ENCODE measurements around the gene CACNA1E.

CACNA1E gene

DNA sequence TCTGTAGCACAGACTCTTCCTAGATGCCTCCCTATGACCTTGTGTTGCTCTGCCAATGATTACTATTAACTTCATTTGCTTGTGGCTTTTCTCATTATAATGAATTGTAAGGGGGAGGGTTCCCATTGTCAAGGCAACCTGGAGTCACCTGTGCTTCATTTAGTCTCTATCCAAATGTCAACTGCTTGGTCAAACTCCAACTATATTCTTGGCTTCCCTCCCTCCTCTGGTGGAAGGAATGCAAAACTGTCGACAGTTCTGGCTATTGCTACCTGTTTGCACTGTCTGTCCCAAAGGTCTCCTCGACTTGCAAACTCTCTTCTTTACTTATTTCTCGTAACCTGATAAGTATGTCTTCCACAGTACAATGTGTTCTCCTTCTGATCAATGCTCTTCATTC is 100.3 kb downstream of the CACNA1E start:
- DNase-seq (ENCODE audit: low spot score), result no peak

DNA sequence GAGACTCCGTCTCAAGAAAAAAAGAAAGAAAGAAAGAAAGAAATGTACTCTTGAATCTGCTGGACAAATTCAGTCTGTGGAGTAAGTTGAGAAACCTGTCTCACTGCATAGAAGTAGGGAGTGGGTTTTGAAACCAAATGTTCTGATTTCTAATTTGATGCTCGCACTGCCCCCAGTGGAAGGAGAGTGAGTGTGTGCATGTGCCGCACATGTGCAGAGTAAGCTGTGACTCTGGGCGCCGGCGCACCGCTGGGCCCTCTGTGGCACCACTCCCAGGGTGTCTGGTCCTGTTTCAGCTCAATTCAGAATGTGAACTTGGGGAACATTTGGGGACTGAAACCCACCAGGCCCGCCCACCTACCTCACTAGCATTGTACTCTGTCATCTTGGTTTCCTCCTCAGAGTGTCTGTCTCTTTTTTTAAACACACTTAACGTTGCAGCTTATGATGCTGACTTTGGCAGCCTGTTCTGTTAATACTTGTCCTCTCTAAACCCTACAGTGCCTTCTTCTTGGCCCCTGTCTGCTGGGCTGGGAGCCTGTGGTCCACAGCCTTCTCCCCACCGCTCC is 104.6 kb downstream of the CACNA1E start:
- no peak for DNase-seq (ENCODE audit: low spot score)

DNA sequence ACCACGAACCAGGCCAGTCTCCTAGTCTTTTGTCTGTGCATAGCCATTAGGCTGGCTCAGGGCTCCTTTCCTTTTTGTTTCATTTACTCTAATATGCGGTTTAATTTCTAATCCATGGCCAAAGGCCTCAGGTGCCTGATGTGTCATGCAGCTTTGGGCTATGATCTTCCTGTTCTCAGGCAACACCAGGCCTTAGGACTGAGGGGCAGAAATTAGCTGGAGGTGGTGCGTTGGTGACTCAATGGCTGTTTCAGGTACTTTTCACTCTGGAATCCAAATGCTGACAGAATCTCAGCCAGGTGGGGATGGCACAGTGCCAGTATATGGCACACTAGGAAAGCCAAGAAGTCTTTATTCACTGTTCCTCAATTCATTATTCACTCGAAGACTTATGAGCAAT is 105.3 kb downstream of the CACNA1E start:
- no peak for DNase-seq (ENCODE audit: low spot score)

DNA sequence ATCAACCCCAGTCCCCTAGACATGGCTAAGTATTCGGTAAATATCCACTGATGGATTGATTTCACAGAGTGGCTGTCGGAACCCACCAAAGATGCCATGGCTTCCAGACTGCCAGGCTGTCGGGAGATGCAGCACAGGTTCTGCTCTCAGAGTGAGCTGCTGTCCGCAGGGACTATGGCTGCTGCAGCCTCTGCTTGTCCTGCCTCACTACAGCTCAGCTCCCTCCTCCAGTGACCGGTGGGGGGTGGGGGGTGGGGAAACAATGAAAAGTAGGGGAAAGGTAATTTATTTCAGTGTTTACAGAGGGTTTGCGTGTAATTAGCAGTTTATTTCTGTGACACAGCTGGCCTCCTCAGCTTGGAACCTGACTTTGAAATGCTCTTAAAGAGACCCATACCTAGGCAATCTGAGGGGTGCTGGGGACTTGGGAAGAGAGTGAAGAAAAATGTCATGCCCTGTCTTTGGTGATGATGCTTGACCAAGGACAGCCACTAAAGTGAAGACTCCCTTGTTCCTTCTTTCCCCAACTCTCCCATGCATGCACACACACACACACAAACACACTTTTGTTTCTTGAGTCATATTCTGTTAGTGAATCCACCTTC is 109.0 kb downstream of the CACNA1E start:
- no peak for DNase-seq (ENCODE audit: low spot score)

DNA sequence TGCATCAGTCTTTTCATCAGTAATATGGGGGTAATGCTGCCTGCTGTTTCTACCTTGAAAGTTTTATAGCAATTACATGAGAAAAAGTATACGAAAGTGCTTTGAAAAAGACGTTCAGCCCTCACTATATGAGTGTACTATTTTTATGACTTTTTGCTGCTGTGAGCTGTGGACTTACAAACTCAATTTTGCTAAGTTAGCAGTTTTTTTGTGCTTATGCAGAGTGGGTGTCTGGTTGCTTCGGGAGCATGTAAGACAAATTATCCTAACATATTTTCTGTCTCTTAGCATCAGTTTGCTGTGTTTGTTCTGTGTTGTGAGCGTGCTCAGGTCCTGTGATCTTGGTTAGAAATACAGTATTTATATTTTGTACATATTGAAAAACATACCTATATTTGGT is 109.7 kb downstream of the CACNA1E start:
- no peak for DNase-seq (ENCODE audit: low spot score)

DNA sequence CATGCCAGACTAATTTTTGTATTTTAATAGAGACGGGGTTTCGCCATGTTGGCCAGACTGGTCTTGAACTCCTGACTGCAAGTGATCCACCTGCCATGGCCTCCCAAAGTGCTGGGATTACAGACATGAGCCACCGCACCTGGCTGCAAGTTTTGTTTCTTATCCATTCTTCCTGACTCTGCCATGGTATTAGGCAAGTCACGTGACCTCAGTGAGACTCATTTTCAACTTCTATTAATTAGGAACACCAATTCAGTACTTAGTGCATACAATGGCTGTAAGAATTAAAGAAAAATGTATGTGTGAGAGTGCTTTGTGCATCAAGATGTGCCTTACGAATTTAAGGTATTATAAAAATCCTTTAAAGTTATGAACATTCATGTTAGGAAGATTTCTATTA is 111.2 kb downstream of the CACNA1E start:
- DNase-seq (ENCODE audit: low spot score), result no peak

DNA sequence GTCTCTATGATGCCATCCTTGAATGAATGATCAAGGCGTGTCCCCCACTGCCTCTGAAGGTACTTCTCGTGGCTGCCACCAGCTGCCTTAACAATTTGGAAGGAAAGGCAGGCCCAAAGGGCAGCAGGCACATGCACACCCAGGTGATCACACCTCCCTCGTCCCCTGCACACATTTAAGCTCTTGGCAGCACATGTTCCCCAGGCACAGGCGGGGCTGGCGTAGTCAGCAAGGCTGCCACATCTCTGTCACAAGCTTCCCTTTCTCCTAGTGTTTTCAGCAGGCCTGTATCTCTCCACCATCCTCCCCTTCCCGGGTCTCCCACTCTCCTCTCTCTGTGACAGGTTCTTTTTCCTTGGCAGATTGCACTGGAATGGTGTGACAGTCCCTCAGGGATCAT is 111.9 kb downstream of the CACNA1E start:
- DNase-seq (ENCODE audit: low spot score), result no peak

DNA sequence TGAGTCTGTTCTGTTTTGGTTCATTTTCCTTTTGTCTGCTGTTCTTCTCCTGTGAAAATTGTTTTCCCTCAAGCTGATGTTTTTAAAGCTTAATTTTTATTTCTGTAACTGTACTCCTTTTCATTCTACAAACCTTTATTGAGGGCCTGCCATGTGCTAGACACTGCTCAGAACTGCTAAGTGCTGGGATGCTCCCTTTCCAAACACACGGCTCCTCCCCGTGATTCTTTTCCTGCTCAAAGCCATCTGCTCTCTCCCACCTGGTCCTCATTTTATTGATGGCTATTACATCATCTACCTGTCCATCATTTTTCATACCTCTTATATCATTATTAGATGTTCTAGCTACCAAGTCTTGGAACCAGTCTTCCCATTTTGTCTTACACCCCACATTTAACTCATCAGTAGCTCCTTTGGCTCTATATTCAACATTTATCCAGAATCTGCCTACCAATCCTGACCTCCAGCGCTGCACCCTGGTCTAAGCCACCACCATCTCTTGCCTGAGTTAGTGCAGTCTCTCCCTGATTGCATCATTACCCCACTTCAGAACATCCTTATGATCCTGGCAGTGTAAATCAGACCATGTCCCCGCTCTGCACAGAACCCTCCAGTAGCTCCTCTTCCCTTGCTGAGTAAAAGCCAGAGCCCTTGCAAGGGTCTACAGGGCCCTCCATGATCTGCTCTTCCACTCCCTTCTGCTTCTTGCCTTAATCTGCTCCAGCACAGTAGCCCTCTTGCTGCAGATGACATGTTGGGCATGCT is 118.1 kb downstream of the CACNA1E start:
- no peak for DNase-seq (ENCODE audit: low spot score)

DNA sequence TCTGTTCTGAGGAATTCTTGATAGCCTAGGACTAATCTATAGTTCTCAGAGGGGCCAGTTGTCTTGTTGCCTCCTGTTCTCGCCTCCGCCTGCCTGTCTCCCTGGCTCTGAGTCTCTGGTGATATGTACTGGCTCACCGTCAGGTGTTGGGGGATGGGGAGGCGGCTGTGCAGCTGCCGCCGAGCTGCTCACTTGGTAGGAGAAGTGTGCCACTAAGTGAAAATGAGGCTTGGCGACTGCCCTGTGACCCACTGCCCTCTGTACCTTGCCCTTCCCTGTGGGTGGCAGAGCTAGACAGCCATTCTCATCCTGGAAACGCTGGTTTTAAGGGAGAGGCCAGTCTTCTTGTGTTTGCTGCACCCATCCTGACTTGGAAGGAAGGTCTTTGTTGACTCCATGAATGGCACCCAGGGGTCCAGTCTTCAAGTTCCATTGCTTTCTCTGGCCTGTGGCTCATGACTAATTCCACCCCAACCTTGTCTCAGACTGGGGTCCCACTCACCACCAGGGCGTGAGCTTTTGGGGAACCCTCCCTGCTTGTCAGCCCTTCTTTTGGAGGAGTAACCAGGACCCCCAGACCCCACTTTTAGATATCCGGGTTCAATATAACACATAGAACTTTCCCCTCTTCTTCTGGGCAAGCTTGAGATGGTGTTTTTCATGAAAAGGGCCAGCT is 120.6 kb downstream of the CACNA1E start:
- DNase-seq (ENCODE audit: low spot score), result no peak

DNA sequence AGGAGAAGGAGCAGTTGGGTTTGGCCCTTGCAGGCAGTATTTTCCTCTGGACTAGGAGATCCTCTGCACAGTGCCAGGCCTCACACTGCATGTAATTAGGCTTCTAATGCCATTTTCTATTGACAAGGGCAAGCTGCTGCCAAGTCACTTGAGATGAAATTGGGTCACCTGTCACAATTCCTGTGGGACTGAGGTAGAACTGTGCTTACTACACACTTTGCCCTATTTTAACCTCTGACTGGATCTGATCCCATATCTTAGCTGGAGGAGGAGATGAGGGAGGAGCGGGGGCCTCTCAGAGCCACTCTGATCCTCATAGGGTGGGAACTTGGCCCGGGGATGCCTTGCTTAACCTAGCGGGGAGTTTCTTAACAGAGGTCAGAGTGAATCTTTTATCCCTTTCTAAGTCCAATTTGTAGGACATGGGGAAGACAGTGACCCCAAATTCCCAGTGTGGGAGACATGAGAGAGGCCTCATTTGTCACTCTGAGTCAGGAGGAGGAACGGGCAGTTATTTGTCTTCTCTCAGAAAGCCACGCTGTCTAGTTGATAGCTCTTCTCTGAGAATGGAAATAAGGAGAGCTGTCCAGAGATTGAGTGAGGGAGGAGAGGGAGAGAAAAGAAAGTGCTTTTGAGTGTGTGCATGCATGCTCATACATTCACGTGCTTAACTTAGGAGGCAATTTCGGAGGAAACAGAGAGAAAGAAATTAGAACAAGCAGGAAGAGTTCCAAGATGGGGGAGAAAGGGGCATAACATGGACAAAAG is 121.3 kb downstream of the CACNA1E start:
- no peak for DNase-seq (ENCODE audit: low spot score)

DNA sequence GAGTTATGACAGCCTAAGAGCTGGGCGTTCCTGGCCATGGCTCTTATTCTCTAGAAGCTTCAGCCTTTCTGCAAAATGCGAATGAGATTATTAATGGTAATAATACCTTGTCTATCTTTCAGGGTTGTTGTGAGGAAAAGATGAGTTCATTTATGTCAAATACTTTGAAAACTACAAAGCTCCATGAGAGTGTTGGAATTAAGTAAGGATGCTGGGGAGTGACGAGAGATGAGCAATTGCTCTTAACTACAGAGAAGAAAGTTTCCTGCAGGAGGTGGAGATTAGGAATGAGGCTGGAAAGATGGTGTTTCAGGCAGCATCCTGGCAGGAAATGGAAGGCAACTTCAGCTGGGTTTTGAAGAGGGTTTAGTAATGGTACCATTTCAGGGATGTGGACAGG is 124.2 kb downstream of the CACNA1E start:
- DNase-seq (ENCODE audit: low spot score), result no peak

DNA sequence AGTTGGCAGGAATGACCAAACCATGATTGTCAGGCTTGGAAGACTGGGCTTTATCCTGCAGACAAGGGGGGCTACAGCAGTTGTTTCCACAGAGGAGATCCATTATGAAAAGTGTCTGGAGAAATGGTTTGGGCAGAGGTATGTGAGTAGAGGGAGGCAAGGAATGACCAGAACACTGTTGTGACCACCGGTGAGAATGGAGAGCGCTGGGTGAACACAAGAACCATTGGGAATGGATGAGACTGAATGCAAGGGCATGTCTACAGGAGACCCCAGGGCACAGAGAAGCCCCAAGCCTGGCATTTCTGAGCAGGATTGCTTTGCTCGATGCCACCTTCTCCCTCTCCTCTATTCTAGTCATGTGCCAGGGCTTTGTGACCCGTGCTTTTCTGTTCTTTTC is 125.1 kb downstream of the CACNA1E start:
- no peak for DNase-seq (ENCODE audit: low spot score)

DNA sequence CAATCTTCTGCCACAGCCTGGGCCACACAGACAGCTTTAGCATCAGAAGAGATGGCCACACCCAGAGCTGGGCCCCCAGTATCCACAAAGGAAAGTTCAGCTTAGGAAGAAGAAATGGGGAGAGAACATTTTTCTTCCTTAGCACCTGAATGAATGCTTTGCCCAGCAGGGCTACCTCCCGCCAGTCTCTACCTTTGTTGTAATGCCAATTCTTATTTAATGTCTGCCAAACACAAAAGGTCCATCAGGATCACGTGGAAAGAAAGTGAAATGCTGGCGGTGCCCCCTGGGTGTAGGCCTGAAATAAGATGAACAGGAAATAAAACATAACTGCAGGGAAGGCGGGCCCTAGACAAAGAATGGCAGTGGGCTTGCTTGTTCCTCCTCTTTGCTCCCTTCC is 125.6 kb downstream of the CACNA1E start:
- no peak for DNase-seq (ENCODE audit: low spot score)

DNA sequence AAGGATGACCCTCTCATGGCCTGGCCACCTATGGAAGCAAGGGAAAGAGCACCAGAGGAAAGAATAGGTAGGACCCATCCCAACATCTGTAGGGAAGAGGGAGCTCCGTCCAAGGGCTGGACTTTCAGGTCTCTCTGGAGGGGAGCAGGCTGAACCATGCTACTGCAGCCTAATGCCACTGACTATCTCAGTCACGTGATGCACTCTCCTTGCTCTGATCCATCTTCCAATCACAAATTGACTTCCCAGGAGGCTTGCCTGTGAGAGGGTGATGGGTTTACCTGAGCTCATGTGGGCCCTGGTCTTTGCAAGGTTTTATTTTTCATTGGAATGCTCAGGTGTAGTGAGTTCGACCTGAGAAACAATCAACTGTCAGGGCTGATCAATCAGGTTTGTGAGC is 128.8 kb downstream of the CACNA1E start:
- no peak for DNase-seq (ENCODE audit: low spot score)

DNA sequence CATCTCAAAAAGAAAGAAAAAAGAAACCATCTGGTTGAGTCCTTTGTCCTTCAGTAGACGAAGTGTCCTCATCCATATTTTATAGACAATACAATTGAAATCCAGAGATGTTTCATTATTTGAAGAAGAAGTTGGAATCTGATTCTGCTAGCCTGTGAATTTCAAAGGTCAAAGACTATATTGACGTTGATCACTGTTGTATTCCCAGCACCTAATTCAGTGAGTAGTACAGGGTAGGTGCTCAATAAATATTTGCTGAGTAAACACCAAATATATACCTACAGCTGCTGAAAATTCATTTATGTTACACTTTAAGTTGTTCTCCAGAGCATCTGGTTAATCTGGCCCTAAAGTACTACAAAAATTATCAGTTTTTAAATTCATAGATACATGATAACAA is 135.2 kb downstream of the CACNA1E start:
- DNase-seq (ENCODE audit: low spot score), result no peak

DNA sequence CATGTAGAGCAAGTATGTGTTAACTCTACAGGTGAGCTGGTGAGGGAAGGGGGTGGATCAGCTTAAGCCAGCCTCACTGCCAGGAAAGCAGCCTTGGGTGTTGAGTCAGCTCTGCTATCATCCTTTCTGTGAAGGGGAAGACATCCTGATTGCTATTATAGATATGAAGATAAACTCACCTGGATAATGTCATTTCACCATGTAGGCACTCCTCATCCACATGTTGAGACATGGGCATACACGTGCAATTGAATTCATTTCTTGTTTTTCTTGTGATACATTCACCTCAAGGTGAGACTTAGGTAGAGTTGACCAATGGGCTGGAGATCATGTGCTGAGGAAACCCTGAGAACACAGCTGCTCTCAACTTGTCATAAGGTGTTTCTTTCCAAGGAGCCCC is 136.9 kb downstream of the CACNA1E start:
- DNase-seq (ENCODE audit: low spot score), result no peak

DNA sequence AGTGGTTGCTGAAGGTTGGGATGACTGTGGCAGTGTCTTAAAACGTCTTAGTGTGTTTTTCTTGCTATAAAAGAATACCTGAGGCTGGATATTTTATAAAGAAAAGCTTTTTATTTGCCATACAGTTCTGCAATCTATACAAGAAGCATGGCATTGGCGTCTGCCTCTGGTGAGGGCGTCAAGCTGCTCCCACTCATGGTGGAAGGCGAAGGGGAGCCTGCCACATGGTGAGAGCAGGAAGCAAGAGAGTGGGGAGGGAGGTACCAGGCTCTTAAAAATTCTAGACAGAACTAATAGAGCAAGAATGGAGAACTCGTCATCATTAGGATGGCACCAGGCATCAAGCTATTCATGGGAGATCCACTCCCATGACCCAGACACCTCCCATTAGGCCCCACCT is 140.5 kb downstream of the CACNA1E start:
- no peak for DNase-seq (ENCODE audit: low spot score)

DNA sequence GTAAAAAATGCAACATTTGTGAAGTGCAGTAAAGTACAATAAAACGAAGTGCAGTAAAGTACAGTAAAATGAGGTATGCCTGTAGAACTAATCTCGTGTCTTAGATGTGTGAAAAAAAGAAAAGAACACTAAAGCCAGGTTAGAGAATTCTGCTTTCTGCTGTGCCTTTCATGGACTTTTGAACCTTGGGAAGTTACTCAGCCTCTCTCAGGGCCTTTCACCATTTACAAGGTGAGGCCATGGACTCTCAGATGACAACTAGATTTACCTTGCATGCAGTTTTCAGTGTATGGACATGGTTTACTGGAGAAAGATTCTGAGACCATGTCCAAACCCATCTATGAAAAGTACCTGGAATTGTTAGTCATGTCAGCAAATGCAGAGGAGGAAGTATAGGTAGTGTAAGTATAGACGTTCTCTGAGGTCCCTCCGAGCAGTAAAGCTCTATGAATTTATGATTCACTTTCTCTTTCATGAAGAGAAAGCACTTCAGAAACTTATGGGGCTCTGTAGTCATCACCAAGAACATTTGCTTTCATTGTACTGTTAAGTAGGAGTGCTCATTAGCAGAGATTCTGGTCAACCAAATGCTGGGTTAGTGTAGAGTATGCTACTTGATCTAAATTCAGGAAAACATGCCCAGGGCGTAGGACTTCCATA is 143.1 kb downstream of the CACNA1E start:
- DNase-seq (ENCODE audit: low spot score), result no peak

DNA sequence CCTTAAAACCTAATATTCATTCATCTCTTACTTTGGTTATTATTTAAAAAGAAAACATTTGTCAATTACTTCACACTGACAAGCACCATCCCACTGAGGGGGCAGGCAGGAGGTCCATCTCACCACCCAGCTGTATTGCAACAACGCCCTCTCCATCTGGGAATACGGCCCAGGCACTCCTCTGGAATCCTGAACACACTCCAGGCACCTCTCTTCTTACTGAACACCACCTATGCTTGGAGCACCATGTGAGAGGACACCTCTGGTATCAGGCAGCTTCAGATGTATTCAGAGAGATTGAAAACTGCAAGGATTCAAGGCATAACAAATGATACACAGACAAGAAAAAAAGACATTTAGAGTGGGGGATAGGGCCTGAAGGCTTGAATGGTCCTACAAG is 147.1 kb downstream of the CACNA1E start:
- no peak for DNase-seq (ENCODE audit: low spot score)

DNA sequence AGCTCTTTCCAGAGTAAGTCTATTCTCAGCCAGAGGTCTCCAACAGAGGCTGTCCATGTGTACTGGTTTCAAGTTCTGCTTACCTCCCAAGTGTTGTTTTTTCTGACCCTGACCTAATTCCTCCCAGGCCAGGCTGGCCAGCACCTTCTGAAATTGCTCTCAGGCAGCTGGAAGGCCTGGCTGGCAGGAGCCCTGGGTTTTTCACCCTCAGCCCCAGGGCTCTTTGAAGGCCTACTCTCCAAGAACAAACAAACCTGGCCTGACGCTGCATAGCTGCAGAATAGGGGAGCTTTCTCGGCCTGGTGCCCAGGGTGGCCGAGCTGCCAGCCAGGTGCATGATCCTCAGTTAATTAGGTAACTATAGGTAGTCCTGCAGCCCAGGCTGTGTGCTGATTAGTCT is 147.5 kb downstream of the CACNA1E start:
- DNase-seq (ENCODE audit: low spot score), result no peak

DNA sequence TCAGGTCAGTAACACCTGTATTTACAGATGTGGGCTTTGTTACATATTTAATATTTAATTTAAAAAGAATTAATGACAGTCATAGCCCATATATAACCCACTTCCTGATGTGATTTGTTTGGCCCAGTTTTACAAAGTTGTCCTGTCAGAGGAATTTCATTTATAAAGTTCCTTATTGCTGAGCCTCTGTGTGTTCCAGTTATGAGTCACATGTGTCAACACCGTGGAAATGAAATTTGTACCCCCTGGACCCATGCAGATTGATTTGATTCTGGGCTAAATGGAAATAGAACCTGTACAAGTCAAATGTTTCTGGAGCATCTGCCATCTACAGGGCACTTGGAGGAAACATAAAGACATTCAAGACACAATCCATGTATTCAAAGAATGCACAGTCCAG is 149.2 kb downstream of the CACNA1E start:
- DNase-seq (ENCODE audit: low spot score), result no peak

DNA sequence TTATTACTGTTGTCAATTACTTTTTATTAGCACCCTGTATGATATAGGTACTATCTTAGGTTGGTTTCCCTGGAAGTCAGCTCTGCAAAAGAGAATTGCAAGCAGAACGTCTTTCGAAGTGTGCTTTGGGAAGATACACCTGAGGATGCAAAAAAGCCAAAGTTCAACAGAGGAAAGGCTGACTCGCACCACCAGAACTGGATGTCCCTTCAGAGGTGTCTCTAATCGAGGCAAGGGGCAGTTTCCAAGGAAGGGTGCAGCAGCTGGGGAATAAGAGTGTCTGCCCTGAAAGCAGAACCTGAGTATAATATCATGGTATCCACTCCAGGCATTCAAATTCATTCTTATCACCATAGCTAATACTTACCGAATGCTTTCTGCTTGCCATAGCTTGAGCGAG is 149.6 kb downstream of the CACNA1E start:
- no peak for DNase-seq (ENCODE audit: low spot score)
